Sigmoid colon (tissue), 7 donors: ENCODE results near the gene ANG. TPM values are rescaled to one million over a fixed set of nuclear protein-coding genes. Genes with fewer than 3 reads are reported as not detected.

ENCODE experiments used
- DNase-seq: peaks from one replicate; pipeline ENCODE4 v3.0.0-alpha.2; 2019
- H3K27ac ChIP-seq, 4 donors: fragments of 200-600 bp; sonication (generic); one replicate each; pipeline ENCODE4 v1.5.1; 2016 to 2019; ENCODE audit warnings: mild to moderate bottlenecking in 1 of 4
- H3K27me3 ChIP-seq, 3 donors: fragments of 200-600 bp; sonication (generic); one replicate each; pipeline ENCODE4 v1.5.1; 2019; ENCODE audit warnings: mild to moderate bottlenecking in 1 of 3
- H3K36me3 ChIP-seq, 4 donors: fragments of 200-600 bp; sonication (generic); one replicate each; pipeline ENCODE4 v1.5.1; 2016 to 2019
- H3K4me1 ChIP-seq, 4 donors: fragments of 200-600 bp; sonication (generic); one replicate each; pipeline ENCODE4 v1.5.1; 2017 to 2019
- H3K4me3 ChIP-seq, 4 donors: fragments of 200-600 bp; sonication (generic); one replicate each; pipeline ENCODE4 v1.5.1; 2017 to 2019; ENCODE audit warnings: mild to moderate bottlenecking in 2 of 4, moderate library complexity in 1 of 4
- H3K9me3 ChIP-seq, 4 donors: fragments of 200-600 bp in 3 of 4; sonication (generic) in 3 of 4; one replicate each; pipeline versions ENCODE4 v1.5.1 to v1.6.1; 2013 to 2019
- EP300 ChIP-seq, 4 donors: sonication (generic); formaldehyde crosslinking; IDR thresholded peaks; one replicate each; pipeline ENCODE4 v1.6.1; 2017; ENCODE audit warnings: antibody characterized with exemption in 4 of 4
- POLR2A ChIP-seq, 2 donors: fragments of 450-650 bp; IDR thresholded peaks; one replicate each; pipeline ENCODE4 v1.6.1; 2016; ENCODE audit warnings: antibody characterized with exemption in 2 of 2, mild to moderate bottlenecking in 2 of 2, moderate library complexity in 2 of 2
- POLR2AphosphoS5 ChIP-seq, 4 donors: sonication (generic); formaldehyde crosslinking; IDR thresholded peaks; one replicate each; pipeline ENCODE4 v1.6.1; 2017; ENCODE audit warnings: antibody characterized with exemption in 4 of 4
- WGBS, 2 donors: extraction: QIAGEN DNeasy Blood & Tissue Kit; methylation state at CpG; one replicate each; pipeline ENCODE4 v1.1.7; 2013; 5-methylcytosine and 5-hydroxymethylcytosine counted together
- intact Hi-C: fragments of 100-400 bp; cut with DNase I; formaldehyde crosslinking; loops from one replicate; pipeline ENCODE4 v1.15.1; 2023
- polyA plus RNA-seq, 3 donors: library from polyadenylated mRNA; stranded (reverse); fragments of 200-250 nt; gene quantifications; one replicate each; pipeline ENCODE4 v1.2.3, GENCODE V29; 2013
- total RNA-seq, 4 donors: library from RNA; depleted of rRNA; stranded (reverse); fragments of >200 nt; gene quantifications; one replicate each; pipeline ENCODE4 v1.1.0, GENCODE V29; 2016
- TF ChIP-seq, protein P1 (sequence below), 4 experiments: fragments of 450-650 bp in 3 of 4; fragments of 200-600 bp in 1 of 4; IDR thresholded peaks; one replicate each; pipeline ENCODE4 v1.5.1; 2016 to 2019; ENCODE audit warnings: antibody characterized with exemption in 4 of 4, mild to moderate bottlenecking in 3 of 4, moderate library complexity in 2 of 4
- donor health status: healthy with polysubstance abuse.
- donor health status: Bipolar disorder and iron deficiency.
- donor health status: healthy.

ANG gene
- total and polyA plus RNA-seq, 7 donors: 13.3 to 44.4 (median 22.2) TPM

GRCh38 chr14:20675669-20676068, 12.9 kb upstream of the ANG start:
- no peak for DNase-seq
- Histone ChIP-seq H3K27me3 (no peaks in the 10 kb centered on the region), H3K4me1 (peaks cover 0 to 6% (median 3%) of the 10 kb centered on the region in 4 donors), H3K4me3 (no peak overlapping the region), H3K36me3 (no peaks in the 10 kb centered on the region), H3K27ac (no peak overlapping the region), H3K9me3 (no peaks in the 10 kb centered on the region)
- no peak for TF ChIP-seq POLR2AphosphoS5 (IDR thresholded peaks at IDR 0.05)
- TF ChIP-seq, protein P1, sequence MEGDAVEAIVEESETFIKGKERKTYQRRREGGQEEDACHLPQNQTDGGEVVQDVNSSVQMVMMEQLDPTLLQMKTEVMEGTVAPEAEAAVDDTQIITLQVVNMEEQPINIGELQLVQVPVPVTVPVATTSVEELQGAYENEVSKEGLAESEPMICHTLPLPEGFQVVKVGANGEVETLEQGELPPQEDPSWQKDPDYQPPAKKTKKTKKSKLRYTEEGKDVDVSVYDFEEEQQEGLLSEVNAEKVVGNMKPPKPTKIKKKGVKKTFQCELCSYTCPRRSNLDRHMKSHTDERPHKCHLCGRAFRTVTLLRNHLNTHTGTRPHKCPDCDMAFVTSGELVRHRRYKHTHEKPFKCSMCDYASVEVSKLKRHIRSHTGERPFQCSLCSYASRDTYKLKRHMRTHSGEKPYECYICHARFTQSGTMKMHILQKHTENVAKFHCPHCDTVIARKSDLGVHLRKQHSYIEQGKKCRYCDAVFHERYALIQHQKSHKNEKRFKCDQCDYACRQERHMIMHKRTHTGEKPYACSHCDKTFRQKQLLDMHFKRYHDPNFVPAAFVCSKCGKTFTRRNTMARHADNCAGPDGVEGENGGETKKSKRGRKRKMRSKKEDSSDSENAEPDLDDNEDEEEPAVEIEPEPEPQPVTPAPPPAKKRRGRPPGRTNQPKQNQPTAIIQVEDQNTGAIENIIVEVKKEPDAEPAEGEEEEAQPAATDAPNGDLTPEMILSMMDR (IDR thresholded peaks at IDR 0.05): no peak
- no peak for TF ChIP-seq EP300 (IDR thresholded peaks at IDR 0.05)
- no peak for TF ChIP-seq POLR2A (IDR thresholded peaks at IDR 0.05)
- intact Hi-C loops: no loop called here
- WGBS, 2 donors: 91 to 93% methylated on average over 2 of the region's 2 CpGs

DNA sequence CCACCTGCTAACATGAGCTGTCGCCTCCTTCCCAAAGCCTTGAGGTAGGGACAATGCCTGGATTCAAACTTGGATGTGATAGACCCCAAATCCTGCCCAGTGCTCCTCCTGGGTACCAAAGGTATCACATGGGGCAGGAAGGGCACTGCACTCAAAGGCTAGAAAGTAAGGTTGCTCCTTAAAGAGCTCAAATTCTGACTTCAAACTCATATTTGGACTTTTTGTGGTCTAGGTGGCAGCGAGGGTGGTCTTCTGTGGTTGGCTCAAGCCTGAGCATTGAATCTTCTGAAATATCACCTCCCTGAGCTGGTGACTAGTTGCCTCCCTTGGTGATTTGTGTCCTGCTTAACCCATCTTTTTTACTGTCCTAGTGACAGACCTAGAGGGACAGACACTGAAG, 12.5 kb upstream of the ANG start:
- TF ChIP-seq POLR2AphosphoS5 (IDR thresholded peaks at IDR 0.05): no peak
- TF ChIP-seq, protein P1 (IDR thresholded peaks at IDR 0.05): no peak
- no peak for TF ChIP-seq EP300 (IDR thresholded peaks at IDR 0.05)
- TF ChIP-seq POLR2A (IDR thresholded peaks at IDR 0.05): no peak
- H3K27me3 ChIP-seq: no peaks in the 10 kb centered on the region
- H3K36me3 ChIP-seq: no peaks in the 10 kb centered on the region
- H3K27ac ChIP-seq: no peak overlapping the region
- WGBS, 2 donors: 84 to 94% methylated on average over 2 of the region's 2 CpGs
- peaks cover 0 to 10% (median 7%) of the 10 kb centered on the region in 4 donors for H3K4me1 ChIP-seq
- intact Hi-C loops: no loop called here
- H3K4me3 ChIP-seq: no peak overlapping the region
- no peaks in the 10 kb centered on the region for H3K9me3 ChIP-seq
- no peak for DNase-seq

DNA sequence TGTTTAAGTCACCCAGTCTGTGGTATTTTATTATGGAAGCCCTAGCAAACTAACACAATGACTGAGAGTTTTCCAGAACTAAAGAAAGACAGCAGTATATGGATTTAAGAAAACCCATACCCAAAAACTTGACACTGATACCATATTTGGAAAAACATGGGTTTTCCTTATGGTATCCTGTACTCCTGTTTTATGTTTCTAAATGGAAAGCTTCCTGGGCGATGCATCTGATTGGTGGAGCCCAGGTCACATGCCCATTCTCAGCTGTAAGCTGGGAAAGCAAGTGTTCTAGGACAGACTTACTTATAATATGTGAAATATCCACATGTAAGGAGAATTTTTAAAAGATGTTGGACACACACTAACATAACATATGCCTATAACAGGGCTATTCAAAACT, 8.7 kb upstream of the ANG start:
- H3K4me1 ChIP-seq: peaks cover 4 to 17% (median 11%) of the 10 kb centered on the region in 4 donors
- no peak overlapping the region for H3K4me3 ChIP-seq
- 93 to 98% methylated on average over 1 of the region's 1 CpG for WGBS, 2 donors
- H3K27me3 ChIP-seq: no peaks in the 10 kb centered on the region
- H3K9me3 ChIP-seq: no peaks in the 10 kb centered on the region
- TF ChIP-seq POLR2AphosphoS5 (IDR thresholded peaks at IDR 0.05) (no peak), EP300 (IDR thresholded peaks at IDR 0.05) (no peak), POLR2A (IDR thresholded peaks at IDR 0.05) (no peak)
- TF ChIP-seq, protein P1 (IDR thresholded peaks at IDR 0.05): no peak
- H3K36me3 ChIP-seq: no peaks in the 10 kb centered on the region
- DNase-seq: no peak
- H3K27ac ChIP-seq: no peak overlapping the region
- intact Hi-C loops: loop anchor here (2.0 to 10.0 kb wide), 5 partner anchors 47 to 795 kb away; partner anchors contain the start of genes PARP2, RAB2B, TOX4 and ZNF219

GRCh38 chr14:20680363-20680762, 8.2 kb upstream of the ANG start:
- peak overlapping the region in 2 of 4 donors; percentile 99 for H3K27ac ChIP-seq
- no peak overlapping the region for H3K4me3 ChIP-seq
- TF ChIP-seq POLR2AphosphoS5 (IDR thresholded peaks at IDR 0.05) (no peak), EP300 (IDR thresholded peaks at IDR 0.05) (no peak), POLR2A (IDR thresholded peaks at IDR 0.05) (no peak)
- TF ChIP-seq, protein P1 (IDR thresholded peaks at IDR 0.05): no peak
- peaks cover 4 to 20% (median 14%) of the 10 kb centered on the region in 4 donors for H3K4me1 ChIP-seq
- no peaks in the 10 kb centered on the region for H3K27me3 ChIP-seq
- H3K9me3 ChIP-seq: no peaks in the 10 kb centered on the region
- no peak for DNase-seq
- intact Hi-C loops: loop anchor here (2.0 to 10.0 kb wide), 5 partner anchors 48 to 794 kb away; partner anchors contain the start of genes PARP2, RAB2B, TOX4 and ZNF219
- 61 to 62% methylated on average over 8 of the region's 8 CpGs for WGBS, 2 donors
- no peaks in the 10 kb centered on the region for H3K36me3 ChIP-seq
